ENCODE results near the gene KCNJ14.

KCNJ14 gene

GRCh38 chr19:48509467-48510194, 54.3 kb downstream of the KCNJ14 start:
- DNase-seq: no peak

GRCh38 chr19:48510421-48511268, 55.3 kb downstream of the KCNJ14 start:
- peak in 1 of 2 experiments; percentile 58 for DNase-seq

- no peak for DNase-seq
Measured at GRCh38 chr19:48511321-48511731, 56.0 kb downstream of the KCNJ14 start.

- DNase-seq: peak; percentile 87 to 90
Measured at GRCh38 chr19:48511800-48512503, 56.6 kb downstream of the KCNJ14 start, which contains the start of gene LMTK3. Gene LMTK3, minus strand, starts transcription at chr19:48511835. Its CDS starts 259 bp downstream, at chr19:48511576.

GRCh38 chr19:48512504-48513288, 57.3 kb downstream of the KCNJ14 start:
- no peak for DNase-seq

- DNase-seq: peak; percentile 82 to 86
Measured at GRCh38 chr19:48513289-48514122, 58.1 kb downstream of the KCNJ14 start.

GRCh38 chr19:48514123-48514458, 58.7 kb downstream of the KCNJ14 start:
- no peak for DNase-seq

- DNase-seq: no peak
Measured at GRCh38 chr19:48516536-48516935, 61.2 kb downstream of the KCNJ14 start.
